HepG2 (cell line): Measurements from ENCODE around the gene CNTN5.

Experiments
- CTCF ChIP-seq: sonication (generic); formaldehyde crosslinking; IDR thresholded peaks from 2 replicates; pipeline ENCODE4 v1.5.0; 2020; ENCODE audit warnings: mild to moderate bottlenecking, missing genetic modification reagents, moderate library complexity
- GABPA ChIP-seq, 2 experiments: IDR thresholded peaks; 2 replicates each; pipeline ENCODE4 v1.6.1; 2011 to 2016; ENCODE audit warnings: low read depth in 2 of 2, low read length in 1 of 2, missing biosample characterization in 1 of 2, missing genetic modification characterization in 1 of 2
- MAFG ChIP-seq: sonication (generic); formaldehyde crosslinking; IDR thresholded peaks from 2 replicates; pipeline ENCODE4 v1.5.1; 2020; ENCODE audit warnings: mild to moderate bottlenecking, missing genetic modification reagents
- PBX3 ChIP-seq: sonication (generic); formaldehyde crosslinking; IDR thresholded peaks from 2 replicates; pipeline ENCODE4 v1.8.1; 2023; ENCODE audit warnings: missing genetic modification reagents, inconsistent platforms, borderline replicate concordance
- SALL1 ChIP-seq: sonication (generic); formaldehyde crosslinking; IDR thresholded peaks from 2 replicates; pipeline ENCODE4 v1.8.0; 2022; ENCODE audit warnings: mild to moderate bottlenecking, missing genetic modification reagents
- SNAPC5 ChIP-seq: sonication (generic); formaldehyde crosslinking; IDR thresholded peaks from 2 replicates; pipeline ENCODE4 v1.8.1; 2023; ENCODE audit warnings: mild to moderate bottlenecking, missing genetic modification reagents, borderline replicate concordance
- THAP7 ChIP-seq: sonication (generic); formaldehyde crosslinking; IDR thresholded peaks from 2 replicates; pipeline ENCODE4 v1.8.1; 2023; ENCODE audit warnings: mild to moderate bottlenecking, missing genetic modification reagents
- ZNF282 ChIP-seq: fragments of 450-650 bp; IDR thresholded peaks from 2 replicates; pipeline ENCODE4 v1.6.1; 2018; ENCODE audit not compliant: partially characterized antibody
- ZNF414 ChIP-seq: sonication (generic); formaldehyde crosslinking; IDR thresholded peaks from 2 replicates; pipeline ENCODE4 v1.5.0; 2020; ENCODE audit warnings: missing genetic modification reagents
- ZNF691 ChIP-seq: sonication (generic); formaldehyde crosslinking; IDR thresholded peaks from 2 replicates; pipeline ENCODE4 v1.4.0; 2020; ENCODE audit warnings: missing genetic modification reagents, low read depth, mild to moderate bottlenecking, borderline replicate concordance
- ZNF773 ChIP-seq: sonication (generic); formaldehyde crosslinking; IDR thresholded peaks from 2 replicates; pipeline ENCODE4 v1.4.0; 2020; ENCODE audit warnings: missing genetic modification reagents, borderline replicate concordance

GRCh38 chr11:100356035-100356434, 1335.3 kb downstream of the CNTN5 start:
- TF ChIP-seq SALL1 (CRISPR knock-in tag) (no peak), ZNF773 (CRISPR knock-in tag) (no peak), PBX3 (CRISPR knock-in tag) (no peak), CTCF (CRISPR knock-in tag) (no peak), ZNF414 (CRISPR knock-in tag) (no peak), ZNF691 (no peak), MAFG (no peak), GABPA (IDR thresholded peaks at IDR 0.05; ENCODE audit: low read depth, low read length) (no peak), GABPA (CRISPR knock-in tag; IDR thresholded peaks at IDR 0.05; ENCODE audit: low read depth) (no peak), ZNF282 (no peak), THAP7 (CRISPR knock-in tag) (no peak), SNAPC5 (CRISPR knock-in tag) (no peak)
